ENCODE data around the gene ATG2A. TPM values are rescaled to one million over a fixed set of nuclear protein-coding genes. Genes with fewer than 3 reads are reported as not detected.

The ATG2A gene
- total RNA-seq, 1 donor from 2014 or later = 22.4 TPM

DNA sequence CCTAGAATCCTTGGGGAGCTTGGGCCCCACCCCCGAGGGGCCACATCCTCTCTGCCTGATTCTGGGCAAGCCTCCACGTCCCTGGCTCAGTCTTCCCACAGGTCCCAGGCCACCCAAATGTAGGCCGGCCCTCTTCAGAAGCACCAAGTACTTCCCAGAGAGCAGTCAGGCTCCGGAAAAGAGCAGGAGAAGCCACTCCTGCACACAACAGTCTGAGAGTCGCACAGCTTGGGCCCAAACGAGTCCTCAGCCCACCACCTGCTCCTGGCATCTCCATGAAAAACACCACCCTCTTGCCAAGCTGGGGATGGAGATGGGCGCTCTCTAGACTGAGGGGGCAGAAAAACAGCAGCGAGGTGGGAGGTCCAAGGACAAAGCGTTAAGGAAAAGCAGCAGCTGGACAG, 54.0 kb downstream of the ATG2A start:
- no peak overlapping the region for H3K4me3 Mint-ChIP-seq (ENCODE audit: unreplicated experiment)
- H3K9me3 Mint-ChIP-seq (ENCODE audit: unreplicated experiment) = no peaks in the 10 kb centered on the region
- peak overlapping the region; percentile 61 for H3K27ac Mint-ChIP-seq (ENCODE audit: unreplicated experiment)
- H3K36me3 Mint-ChIP-seq (ENCODE audit: low read depth, unreplicated experiment) = peaks cover 13% of the 10 kb centered on the region
- DNase-seq (ENCODE audit: low spot score) = no peak
- no peak for TF ChIP-seq CTCF (IDR thresholded peaks at IDR 0.05; ENCODE audit: unreplicated experiment)
- H3K27me3 Mint-ChIP-seq (ENCODE audit: unreplicated experiment) = peaks cover 3% of the 10 kb centered on the region
- peaks cover 14% of the 10 kb centered on the region for H3K4me1 Mint-ChIP-seq (ENCODE audit: unreplicated experiment)

GRCh38 chr11:64861227-64861975, 55.6 kb downstream of the ATG2A start:
- no peak overlapping the region for H3K27ac Mint-ChIP-seq (ENCODE audit: unreplicated experiment)
- H3K4me3 Mint-ChIP-seq (ENCODE audit: unreplicated experiment) = no peak overlapping the region
- DNase-seq (ENCODE audit: low spot score) = no peak
- peaks cover 14% of the 10 kb centered on the region for H3K4me1 Mint-ChIP-seq (ENCODE audit: unreplicated experiment)
- TF ChIP-seq CTCF (IDR thresholded peaks at IDR 0.05; ENCODE audit: unreplicated experiment) = no peak
- H3K27me3 Mint-ChIP-seq (ENCODE audit: unreplicated experiment) = peaks cover 3% of the 10 kb centered on the region
- H3K36me3 Mint-ChIP-seq (ENCODE audit: low read depth, unreplicated experiment) = peaks cover 8% of the 10 kb centered on the region
- no peaks in the 10 kb centered on the region for H3K9me3 Mint-ChIP-seq (ENCODE audit: unreplicated experiment)

DNA sequence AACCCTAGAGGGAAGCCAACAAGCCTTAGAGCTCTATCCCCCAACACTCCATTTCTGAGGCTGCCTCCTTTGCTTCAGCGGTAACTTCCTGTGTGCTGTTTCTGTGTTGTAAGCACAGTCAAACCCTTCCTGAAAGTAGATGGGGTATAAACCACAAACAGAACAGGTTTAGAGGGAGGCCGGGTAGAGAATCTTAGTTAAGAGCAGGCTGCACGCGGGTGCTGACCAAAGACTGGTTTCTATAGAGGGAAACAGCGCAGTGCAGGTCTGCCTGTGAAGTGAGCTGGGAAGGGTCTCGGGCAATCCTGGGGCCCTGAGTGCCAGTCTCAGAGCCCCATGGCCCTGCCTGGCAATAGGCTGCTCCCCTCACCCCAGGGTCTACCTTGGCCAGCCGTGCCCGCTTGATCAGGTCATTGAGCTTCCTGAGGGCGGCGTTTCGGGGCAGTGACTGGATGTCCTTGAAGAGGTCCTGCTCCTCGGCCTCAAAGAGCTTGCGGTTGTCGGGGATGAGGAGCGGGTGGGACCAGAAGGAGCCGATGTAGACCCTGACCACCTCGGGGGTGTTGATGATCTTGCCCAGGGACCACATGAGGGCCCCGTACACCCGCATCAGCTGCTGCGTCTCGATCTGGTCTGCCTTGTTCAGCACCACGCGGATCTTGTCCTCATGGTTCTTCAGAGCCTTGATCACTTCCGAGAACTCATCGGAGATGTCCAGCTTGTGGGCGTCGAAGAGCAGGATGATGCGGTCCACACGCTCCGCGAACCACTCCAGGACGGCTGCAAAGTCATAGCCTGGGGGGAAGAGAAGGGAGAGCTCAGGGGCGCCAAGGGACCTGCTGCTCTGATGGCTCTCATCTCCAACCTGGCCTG, 57.2 kb downstream of the ATG2A start:
- peak overlapping the region; percentile 67 for H3K27ac Mint-ChIP-seq (ENCODE audit: unreplicated experiment)
- peaks cover 14% of the 10 kb centered on the region for H3K4me1 Mint-ChIP-seq (ENCODE audit: unreplicated experiment)
- H3K9me3 Mint-ChIP-seq (ENCODE audit: unreplicated experiment) = no peaks in the 10 kb centered on the region

GRCh38 chr11:64858467-64859263, 58.3 kb downstream of the ATG2A start:
- Mint-ChIP-seq H3K36me3 (ENCODE audit: low read depth, unreplicated experiment) (peaks cover 13% of the 10 kb centered on the region), H3K27me3 (ENCODE audit: unreplicated experiment) (peaks cover 10% of the 10 kb centered on the region), H3K4me3 (ENCODE audit: unreplicated experiment) (no peak overlapping the region), H3K9me3 (ENCODE audit: unreplicated experiment) (no peaks in the 10 kb centered on the region), H3K4me1 (ENCODE audit: unreplicated experiment) (peaks cover 14% of the 10 kb centered on the region), H3K27ac (ENCODE audit: unreplicated experiment) (no peak overlapping the region)
- TF ChIP-seq CTCF (IDR thresholded peaks at IDR 0.05; ENCODE audit: unreplicated experiment) = no peak
- no peak for DNase-seq (ENCODE audit: low spot score)

More for the DNA sequence above, 57.2 kb downstream of the ATG2A start:
- no peak for DNase-seq (ENCODE audit: low spot score)
- Mint-ChIP-seq H3K27me3 (ENCODE audit: unreplicated experiment) (peaks cover 8% of the 10 kb centered on the region), H3K36me3 (ENCODE audit: low read depth, unreplicated experiment) (peaks cover 13% of the 10 kb centered on the region), H3K4me3 (ENCODE audit: unreplicated experiment) (peak overlapping the region; percentile 71)
- TF ChIP-seq CTCF (IDR thresholded peaks at IDR 0.05; ENCODE audit: unreplicated experiment) = no peak

All from endothelial cell (in vitro differentiated cells).